Stimulated activated CD4-positive, alpha-beta T cell treated with anti-CD3 and anti-CD28 coated beads, Interleukin-1b, Interleukin-23, amount 100 ng/mL, for 48 hours (primary cell): ENCODE results near the gene PRRT3.
"Not testable (repeated sequence)": the region's sequence is repeated elsewhere in the genome, so short reads cannot be mapped to it uniquely, and the experiment has no call there.

Experiments used
- DNase-seq: peaks from one replicate; pipeline ENCODE4 v3.0.0-alpha.2; 2020

The PRRT3 gene

DNA sequence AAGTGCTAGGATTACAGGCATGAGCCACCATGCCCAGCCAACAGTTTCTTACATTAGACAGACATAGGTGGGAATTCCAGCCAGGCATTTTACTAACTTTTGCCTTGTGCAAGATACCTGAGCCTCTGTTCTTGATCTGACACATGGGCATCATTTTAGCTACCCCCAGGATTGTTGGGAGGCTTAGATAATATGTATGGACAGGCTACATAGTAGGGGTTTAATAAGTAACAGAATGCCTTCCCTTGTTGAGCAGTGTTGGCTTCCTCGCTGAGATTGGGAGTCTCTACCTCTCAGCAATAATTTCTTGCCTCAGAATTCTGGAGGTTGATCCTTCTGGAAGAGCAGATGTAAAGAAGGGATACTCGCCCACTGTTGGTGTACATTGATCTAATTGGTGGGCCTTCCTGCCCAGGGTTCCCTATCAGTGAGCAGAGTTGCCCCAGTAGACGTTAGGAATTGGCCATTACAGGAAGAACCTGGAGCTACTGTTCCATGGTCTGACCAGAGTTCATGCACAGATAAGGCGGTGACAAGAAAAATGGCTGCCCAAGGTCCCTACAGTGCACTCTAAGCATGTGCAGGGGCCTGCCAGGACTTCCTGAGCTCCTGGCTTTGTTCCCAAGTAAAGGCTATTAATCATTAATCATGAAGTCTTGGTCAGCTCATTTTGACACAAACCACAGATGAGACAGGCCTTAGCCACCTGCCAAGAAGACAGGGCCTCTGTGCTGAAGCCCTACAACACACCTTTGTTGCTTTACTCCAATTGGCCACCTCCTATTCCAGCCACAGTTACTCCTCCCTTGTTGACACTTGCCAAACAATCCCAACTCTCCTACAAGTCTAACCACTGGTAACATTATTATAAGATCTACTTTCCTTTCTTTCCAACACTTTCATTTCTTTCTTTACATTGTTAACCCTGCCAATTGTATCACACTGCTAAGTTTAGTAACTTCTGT is 54.5 kb downstream of the PRRT3 start:
- DNase-seq, result no peak

DNA sequence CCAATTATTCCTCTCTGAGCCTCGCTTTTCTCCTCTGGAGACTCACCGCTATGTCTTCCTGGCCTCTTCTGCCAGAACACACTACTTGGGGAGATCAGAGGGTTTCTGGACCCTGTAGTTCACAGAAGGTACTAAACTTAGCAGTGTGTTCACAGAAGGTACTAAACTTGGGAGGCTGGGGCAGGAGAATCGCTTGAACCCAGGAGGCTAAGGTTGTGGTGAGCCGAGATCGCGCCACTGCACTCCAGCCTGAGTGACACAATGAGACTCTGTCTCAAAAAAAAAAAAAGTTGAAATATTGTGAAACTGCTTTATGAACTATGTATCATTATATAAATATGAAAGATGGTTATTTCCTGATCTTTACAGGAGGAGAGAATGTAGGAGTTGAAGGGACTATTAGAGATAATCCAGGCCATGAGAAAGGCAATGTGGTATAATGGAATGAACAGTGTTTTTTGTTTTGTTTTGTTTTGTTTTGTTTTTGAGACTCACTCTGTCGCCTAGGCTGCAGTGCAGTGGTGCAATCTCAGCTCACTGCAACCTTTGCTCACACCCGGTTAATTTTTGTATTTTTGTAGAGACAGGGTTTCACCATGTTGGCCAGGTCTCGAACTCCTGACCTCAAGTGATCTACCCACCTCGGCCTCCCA is 55.3 kb downstream of the PRRT3 start:
- DNase-seq, result not testable (repeated sequence)

DNA sequence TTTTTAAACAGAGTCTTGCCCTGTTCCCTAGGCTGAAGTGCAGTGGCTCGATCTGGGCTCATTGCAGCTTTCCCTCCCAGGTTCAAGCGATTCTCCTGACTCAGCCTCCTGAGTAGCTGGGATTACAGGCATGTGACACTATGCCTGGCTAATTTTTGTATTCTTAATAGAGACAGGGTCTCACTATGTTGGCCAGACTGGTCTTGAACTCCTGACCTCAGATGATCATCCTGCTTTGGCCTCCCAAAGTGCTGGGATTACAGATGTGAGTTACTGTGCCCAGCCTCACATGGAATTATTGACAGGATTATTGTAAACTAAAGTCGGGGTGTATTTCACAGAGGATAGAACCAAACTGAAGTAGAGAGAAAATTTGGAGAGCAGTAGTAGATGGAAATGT is 56.5 kb downstream of the PRRT3 start:
- DNase-seq, result not testable (repeated sequence)
